DOHH2 (cell line): Measurements from ENCODE around the gene PACRG.

ENCODE experiments used
- H3F3A ChIP-seq: fragments of 200-600 bp; sonication (generic), shearing (Covaris generic); 2 replicates; pipeline ENCODE4 v1.6.0; 2016; ENCODE audit warnings: antibody characterized with exemption, mild to moderate bottlenecking; ENCODE audit not compliant: control insufficient read depth, insufficient read depth
- H3K27ac ChIP-seq: fragments of 200-600 bp; sonication (generic); 2 replicates; pipeline ENCODE4 v1.5.1; 2014; ENCODE audit warnings: low read depth, mild to moderate bottlenecking, low read length, moderate library complexity
- H3K27me3 ChIP-seq: fragments of 200-600 bp; sonication (generic); 2 replicates; pipeline ENCODE4 v1.6.1; 2014; ENCODE audit warnings: mild to moderate bottlenecking, low read length, mixed read lengths; ENCODE audit not compliant: control insufficient read depth
- H3K36me3 ChIP-seq: fragments of 200-600 bp; sonication (generic); 2 replicates; pipeline ENCODE4 v1.6.1; 2014; ENCODE audit warnings: mild to moderate bottlenecking, low read length, moderate library complexity, mixed read lengths; ENCODE audit not compliant: control insufficient read depth
- H3K4me1 ChIP-seq: fragments of 200-600 bp; sonication (generic); 2 replicates; pipeline ENCODE4 v1.6.1; 2014; ENCODE audit warnings: mild to moderate bottlenecking, low read length, mixed read lengths; ENCODE audit not compliant: control insufficient read depth
- H3K4me2 ChIP-seq: fragments of 200-600 bp; sonication (generic); 2 replicates; pipeline ENCODE4 v1.6.0; 2014; ENCODE audit warnings: mild to moderate bottlenecking, low read length, moderate library complexity
- H3K4me3 ChIP-seq: fragments of 200-600 bp; sonication (generic); 2 replicates; pipeline ENCODE4 v1.5.1; 2014; ENCODE audit warnings: mild to moderate bottlenecking, low read length, mixed read lengths
- H3K79me2 ChIP-seq: fragments of 200-600 bp; sonication (generic); 2 replicates; pipeline ENCODE4 v1.6.1; 2014; ENCODE audit warnings: mild to moderate bottlenecking, low read length, mixed read lengths; ENCODE audit not compliant: control insufficient read depth
- H3K9me2 ChIP-seq: fragments of 200-600 bp; sonication (generic); replicated peaks from 2 replicates; pipeline ENCODE4 v1.6.1; 2014; ENCODE audit warnings: mild to moderate bottlenecking, low read length, mixed read lengths; ENCODE audit not compliant: control insufficient read depth
- H3K9me3 ChIP-seq: fragments of 200-600 bp; sonication (generic); 2 replicates; pipeline ENCODE4 v1.6.1; 2014; ENCODE audit warnings: antibody characterized with exemption, low read length, mixed read lengths; ENCODE audit not compliant: control insufficient read depth, insufficient read depth
- H4K20me1 ChIP-seq: fragments of 200-600 bp; sonication (generic); 2 replicates; pipeline ENCODE4 v1.6.0; 2014; ENCODE audit warnings: low read depth, mild to moderate bottlenecking, antibody characterized with exemption, low read length, moderate library complexity; ENCODE audit not compliant: control insufficient read depth, insufficient read depth
- CTCF ChIP-seq: fragments of 200-600 bp; sonication (generic); IDR thresholded peaks from one replicate; pipeline ENCODE4 v1.5.1; 2014; ENCODE audit warnings: antibody characterized with exemption, mild to moderate bottlenecking, low read depth, low read length; ENCODE audit not compliant: poor library complexity, severe bottlenecking
- EZH2phosphoT487 ChIP-seq: fragments of 200-600 bp; sonication (generic); IDR thresholded peaks from 2 replicates; pipeline ENCODE4 v1.6.1; 2017; ENCODE audit warnings: borderline replicate concordance, mild to moderate bottlenecking, antibody characterized with exemption, low read length, moderate library complexity, mixed read lengths

The PACRG gene

DNA sequence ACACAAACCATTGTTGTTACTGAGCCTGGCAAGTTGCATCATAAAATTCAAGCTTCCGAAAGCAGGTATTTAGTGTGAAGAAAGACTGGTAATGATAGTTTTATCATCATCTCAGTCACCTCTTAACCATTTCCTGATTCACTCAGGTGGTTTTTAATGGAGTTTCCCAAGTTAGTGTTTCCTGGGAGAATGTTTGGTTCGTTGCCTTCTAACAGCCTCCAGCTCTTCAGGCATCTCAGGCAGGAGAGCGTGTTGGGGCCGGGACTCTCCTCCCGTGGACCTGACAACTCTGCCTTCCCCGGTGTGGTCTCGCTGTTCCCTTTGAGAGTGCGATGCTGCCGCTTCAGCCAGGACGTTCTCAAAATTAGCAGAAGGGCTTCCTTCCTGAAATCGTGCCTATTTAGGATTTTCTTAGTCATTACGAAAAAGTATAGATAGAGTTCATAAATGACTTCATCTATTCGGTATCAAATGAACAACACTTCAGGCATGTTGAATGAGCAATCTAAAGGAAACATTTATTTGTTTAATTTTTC is 581.8 kb downstream of the PACRG start:
- no peaks in the 10 kb centered on the region for H3K9me2 ChIP-seq
- no peaks in the 10 kb centered on the region for H3K4me1 ChIP-seq
- no peak overlapping the region for H3K4me3 ChIP-seq
- H4K20me1 ChIP-seq: no peaks in the 10 kb centered on the region
- H3K4me2 ChIP-seq: no peak overlapping the region
- no peak overlapping the region for H3K27ac ChIP-seq
- no peaks in the 10 kb centered on the region for H3K27me3 ChIP-seq
- TF ChIP-seq CTCF (no peak), EZH2phosphoT487 (no peak)
- no peaks in the 10 kb centered on the region for H3K9me3 ChIP-seq
- H3K79me2 ChIP-seq: no peaks in the 10 kb centered on the region
- H3F3A ChIP-seq: no peaks in the 10 kb centered on the region
- no peaks in the 10 kb centered on the region for H3K36me3 ChIP-seq

GRCh38 chr6:163310096-163310972 is 582.6 kb downstream of the PACRG start:
- H3K9me3 ChIP-seq: no peaks in the 10 kb centered on the region
- H3K4me3 ChIP-seq: no peak overlapping the region
- H3K9me2 ChIP-seq: no peaks in the 10 kb centered on the region
- H3K36me3 ChIP-seq: no peaks in the 10 kb centered on the region
- no peaks in the 10 kb centered on the region for H3K27me3 ChIP-seq
- H3K27ac ChIP-seq: no peak overlapping the region
- no peaks in the 10 kb centered on the region for H3K4me1 ChIP-seq
- H4K20me1 ChIP-seq: no peaks in the 10 kb centered on the region
- no peak overlapping the region for H3K4me2 ChIP-seq
- H3K79me2 ChIP-seq: no peaks in the 10 kb centered on the region
- no peaks in the 10 kb centered on the region for H3F3A ChIP-seq
- TF ChIP-seq EZH2phosphoT487 (no peak), CTCF (no peak)

DNA sequence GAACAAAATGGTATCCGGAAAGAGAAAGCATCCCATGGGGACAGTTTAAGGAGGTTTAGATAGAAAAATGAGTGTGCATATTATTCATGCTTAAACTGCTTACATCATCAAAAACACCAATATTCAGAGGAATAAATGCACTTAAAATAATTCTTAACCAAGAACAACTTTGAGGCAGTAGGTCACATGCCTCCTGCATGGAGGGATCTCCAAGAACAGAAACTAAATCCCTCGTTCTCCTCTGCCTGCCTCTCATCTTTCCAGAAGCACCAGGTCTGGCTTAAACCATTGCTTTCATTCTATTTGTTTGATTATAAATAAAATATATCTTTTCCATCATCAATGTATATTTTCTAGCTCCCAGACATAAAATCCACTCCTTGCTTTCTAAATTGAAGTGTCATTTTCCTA is 583.2 kb downstream of the PACRG start:
- Histone ChIP-seq H3K4me3 (no peak overlapping the region), H3F3A (no peaks in the 10 kb centered on the region), H3K36me3 (no peaks in the 10 kb centered on the region), H3K27me3 (no peaks in the 10 kb centered on the region), H3K79me2 (no peaks in the 10 kb centered on the region), H3K27ac (no peak overlapping the region), H3K4me1 (no peaks in the 10 kb centered on the region), H4K20me1 (no peaks in the 10 kb centered on the region), H3K4me2 (no peak overlapping the region), H3K9me2 (no peaks in the 10 kb centered on the region), H3K9me3 (no peaks in the 10 kb centered on the region)
- TF ChIP-seq EZH2phosphoT487 (no peak), CTCF (no peak)
